ENCODE measurements around the gene PMEPA1.

Gene PMEPA1, protein sequence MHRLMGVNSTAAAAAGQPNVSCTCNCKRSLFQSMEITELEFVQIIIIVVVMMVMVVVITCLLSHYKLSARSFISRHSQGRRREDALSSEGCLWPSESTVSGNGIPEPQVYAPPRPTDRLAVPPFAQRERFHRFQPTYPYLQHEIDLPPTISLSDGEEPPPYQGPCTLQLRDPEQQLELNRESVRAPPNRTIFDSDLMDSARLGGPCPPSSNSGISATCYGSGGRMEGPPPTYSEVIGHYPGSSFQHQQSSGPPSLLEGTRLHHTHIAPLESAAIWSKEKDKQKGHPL

GRCh38 chr20:57709823-57710799, at the start of gene PMEPA1:
PMEPA1 (minus strand) TSS chr20:57710015; CDS start chr20:57709582, 433 bp downstream.
- DNase-seq (ENCODE audit: low read depth in 2 of 2), result peak; percentile 85 to 88

- no peak for DNase-seq (ENCODE audit: low read depth in 2 of 2)
Observed at GRCh38 chr20:57757767-57758166, 48.0 kb upstream of the PMEPA1 start.

DNA sequence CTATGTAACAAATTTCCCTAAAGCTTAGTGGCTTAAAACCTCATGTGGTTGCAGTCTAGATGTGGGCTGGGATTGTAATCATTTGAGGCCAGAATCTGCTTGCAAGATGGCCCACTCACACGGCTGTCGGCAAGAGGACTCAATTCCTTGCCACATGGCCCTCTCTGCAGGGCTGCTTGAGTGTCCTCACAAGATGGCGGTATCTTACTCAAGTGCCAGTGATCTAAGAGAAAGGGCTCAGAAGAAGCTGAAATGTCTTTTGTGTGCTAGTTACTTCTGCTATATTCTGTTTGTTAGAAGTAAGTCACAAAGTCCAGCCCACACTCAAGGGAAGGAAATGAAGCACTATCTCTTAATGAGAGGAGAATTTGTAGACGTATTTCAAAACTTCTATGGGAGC, 47.1 kb upstream of the PMEPA1 start:
- DNase-seq (ENCODE audit: low read depth in 2 of 2), result no peak

DNA sequence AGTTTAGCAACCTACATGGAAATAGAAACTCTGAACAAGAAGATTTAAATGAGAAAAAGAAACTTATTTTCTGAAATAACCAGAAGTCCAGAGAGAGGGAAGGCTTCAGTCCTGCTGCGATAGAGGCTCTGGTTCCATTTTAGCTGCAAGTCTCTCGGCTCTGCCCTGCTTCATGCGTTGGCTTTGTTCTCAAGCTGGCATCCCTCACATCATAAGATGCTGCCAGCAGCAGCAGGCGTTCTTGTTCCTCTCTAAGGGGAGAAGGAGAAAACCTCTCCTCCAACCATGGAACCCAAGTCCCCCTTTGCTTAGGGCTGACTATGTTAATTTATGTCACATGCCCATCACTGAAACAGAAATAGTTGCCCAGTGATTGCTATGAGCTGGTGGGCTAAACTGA, 46.4 kb upstream of the PMEPA1 start:
- no peak for DNase-seq (ENCODE audit: low read depth in 2 of 2)

DNA sequence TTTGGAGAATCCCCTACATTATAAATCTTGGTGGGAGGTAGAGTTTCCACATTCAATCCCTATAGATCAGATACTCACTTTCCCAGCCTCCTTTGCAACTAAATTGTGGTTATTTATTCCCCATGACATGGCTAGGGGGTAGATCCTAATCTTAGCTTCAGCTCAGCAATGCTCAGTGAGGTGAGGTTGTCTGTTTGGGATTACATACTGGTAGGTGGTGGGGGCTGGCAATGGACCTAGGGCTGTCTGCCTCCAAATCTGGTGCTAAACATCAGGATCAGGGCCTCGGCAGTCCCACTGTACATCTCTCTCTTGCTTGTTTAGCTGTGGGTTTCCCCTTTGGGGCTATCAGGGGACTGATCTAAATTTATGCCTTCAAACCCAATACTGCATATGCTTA, 45.8 kb upstream of the PMEPA1 start:
- no peak for DNase-seq (ENCODE audit: low read depth in 2 of 2)

- no peak for DNase-seq (ENCODE audit: low read depth in 2 of 2)
Observed at GRCh38 chr20:57754190-57754589, 44.4 kb upstream of the PMEPA1 start.

- no peak for DNase-seq (ENCODE audit: low read depth in 2 of 2)
Observed at GRCh38 chr20:57753332-57754164, 43.7 kb upstream of the PMEPA1 start.

- DNase-seq (ENCODE audit: low read depth in 2 of 2), result no peak
Observed at GRCh38 chr20:57751411-57751810, 41.6 kb upstream of the PMEPA1 start.

DNA sequence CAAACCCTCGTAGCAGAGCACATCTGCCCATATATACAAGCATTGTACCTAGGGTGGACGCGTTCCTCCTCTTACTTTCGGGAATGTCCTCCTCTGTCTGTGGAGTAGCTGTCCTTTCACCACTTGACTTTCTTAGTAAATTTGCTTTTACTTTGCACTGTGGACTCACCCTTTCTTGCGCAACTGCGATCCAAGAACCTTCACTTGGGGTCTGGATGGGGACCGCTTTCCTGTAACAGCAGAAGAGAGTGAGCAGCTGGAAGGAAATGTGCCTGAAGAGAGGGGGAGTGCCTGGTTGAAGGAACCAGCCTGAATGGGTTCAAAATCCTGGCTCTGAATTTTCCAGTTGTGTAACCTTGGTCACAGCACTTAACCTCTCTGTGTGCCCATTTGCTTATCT, 40.1 kb upstream of the PMEPA1 start:
- DNase-seq (ENCODE audit: low read depth in 2 of 2), result no peak

DNA sequence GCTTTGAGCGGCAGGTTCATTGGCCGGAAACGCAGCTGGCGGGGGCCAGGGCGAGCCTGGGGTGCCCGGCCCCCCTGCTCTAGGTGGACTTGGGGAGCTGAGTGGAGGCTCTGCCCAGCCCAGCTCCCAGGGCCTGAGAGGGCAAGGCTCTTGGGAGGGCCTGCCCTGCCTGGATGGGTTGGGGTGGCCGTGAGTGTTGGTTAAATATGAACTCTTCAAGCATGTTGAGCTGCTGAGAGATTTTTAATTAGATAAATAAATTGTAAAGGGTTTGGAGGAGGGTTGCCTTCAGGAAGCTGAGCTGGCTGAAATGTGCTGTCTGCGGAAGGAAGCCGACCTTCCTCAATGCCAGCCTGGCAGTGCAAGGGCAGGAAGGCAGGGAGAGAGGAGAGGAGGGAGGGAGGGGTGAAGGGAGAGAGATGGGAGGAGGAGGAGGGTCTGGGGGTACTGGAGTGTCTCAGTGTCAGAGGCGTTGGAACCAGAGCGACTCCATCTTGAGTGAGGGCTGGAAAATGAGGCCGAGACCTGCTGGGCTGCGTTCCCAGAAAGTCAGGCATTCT, 39.4 kb upstream of the PMEPA1 start:
- no peak for DNase-seq (ENCODE audit: low read depth in 2 of 2)

GRCh38 chr20:57748601-57749130, 38.9 kb upstream of the PMEPA1 start:
- DNase-seq (ENCODE audit: low read depth in 2 of 2), result peak; percentile 24 to 34

DNA sequence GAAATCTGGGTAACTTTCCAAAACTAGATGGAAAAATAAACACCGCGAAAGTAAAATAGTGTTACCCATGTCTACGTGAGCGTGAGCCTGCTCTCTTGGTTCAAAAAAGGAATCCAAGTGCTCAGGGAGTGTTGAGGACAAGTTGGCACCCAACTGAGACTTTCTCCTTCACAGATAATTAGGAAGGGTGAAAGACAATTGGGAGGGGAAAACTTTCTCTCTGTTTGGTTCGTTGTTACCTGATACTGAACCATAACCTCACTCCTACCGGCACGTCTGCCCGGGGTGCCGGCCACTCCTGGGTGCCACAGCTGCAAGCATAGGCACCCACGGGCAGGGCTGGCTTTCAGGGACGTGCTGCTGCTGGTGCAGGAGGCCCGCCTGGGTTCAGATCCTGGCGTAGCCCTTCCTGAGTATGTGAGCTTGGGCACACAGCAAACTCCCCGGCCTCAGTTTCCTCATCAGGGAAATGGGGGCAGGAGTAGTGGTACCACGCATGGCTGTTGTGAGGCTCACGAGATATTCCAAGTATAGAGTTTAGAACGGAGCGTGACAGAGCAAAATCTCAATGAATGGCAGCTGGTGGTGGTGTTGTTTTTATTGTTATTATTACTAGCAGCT, 38.2 kb upstream of the PMEPA1 start:
- no peak for DNase-seq (ENCODE audit: low read depth in 2 of 2)

DNA sequence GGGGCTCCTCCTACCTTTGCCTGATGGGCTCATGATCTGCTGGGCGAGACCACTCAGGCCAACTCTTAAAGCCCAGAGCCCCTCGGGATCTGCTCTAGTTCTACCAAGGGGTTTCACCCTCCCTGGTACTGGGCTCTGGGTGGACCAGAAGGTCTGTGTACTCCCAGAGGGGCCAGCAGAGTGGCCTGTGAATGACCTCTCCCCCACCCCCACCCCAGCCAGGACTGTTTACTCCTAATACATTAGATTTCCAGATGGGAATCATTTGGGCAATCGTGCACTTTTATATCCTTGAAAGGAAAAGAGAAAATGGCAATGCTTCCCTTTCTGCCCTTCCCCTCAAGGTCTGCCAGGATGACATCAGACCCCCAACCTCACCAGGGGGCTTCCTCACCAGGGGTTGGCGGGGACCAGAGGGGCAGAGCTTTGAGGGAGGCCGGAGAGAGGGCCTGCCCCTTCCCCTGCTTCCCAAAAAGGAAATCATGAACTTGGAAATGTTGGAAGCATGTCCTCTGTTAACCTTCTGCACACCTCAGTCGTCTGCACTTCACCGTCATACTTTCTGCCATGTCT, 37.1 kb upstream of the PMEPA1 start:
- no peak for DNase-seq (ENCODE audit: low read depth in 2 of 2)

- no peak for DNase-seq (ENCODE audit: low read depth in 2 of 2)
Observed at GRCh38 chr20:57746201-57746600, 36.4 kb upstream of the PMEPA1 start.

DNA sequence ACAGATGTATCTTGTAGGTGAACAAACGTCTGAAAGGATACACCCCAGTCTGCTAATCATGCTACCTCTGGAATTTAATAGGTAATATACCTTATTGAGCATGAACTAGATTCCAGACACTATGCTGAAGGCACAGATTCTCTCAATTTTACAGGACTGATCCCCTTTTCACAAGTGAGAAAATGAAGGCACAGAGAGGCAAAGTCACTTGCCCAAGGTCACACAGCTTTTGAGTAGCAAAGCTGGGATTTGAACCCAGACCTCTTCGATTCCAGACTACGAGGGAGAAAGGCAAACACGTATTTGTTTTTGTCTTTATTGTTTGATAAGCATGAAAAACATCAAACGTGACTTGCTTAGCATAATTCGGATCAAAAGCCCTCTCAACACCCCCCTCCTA, 34.4 kb upstream of the PMEPA1 start:
- DNase-seq (ENCODE audit: low read depth in 2 of 2), result no peak

DNA sequence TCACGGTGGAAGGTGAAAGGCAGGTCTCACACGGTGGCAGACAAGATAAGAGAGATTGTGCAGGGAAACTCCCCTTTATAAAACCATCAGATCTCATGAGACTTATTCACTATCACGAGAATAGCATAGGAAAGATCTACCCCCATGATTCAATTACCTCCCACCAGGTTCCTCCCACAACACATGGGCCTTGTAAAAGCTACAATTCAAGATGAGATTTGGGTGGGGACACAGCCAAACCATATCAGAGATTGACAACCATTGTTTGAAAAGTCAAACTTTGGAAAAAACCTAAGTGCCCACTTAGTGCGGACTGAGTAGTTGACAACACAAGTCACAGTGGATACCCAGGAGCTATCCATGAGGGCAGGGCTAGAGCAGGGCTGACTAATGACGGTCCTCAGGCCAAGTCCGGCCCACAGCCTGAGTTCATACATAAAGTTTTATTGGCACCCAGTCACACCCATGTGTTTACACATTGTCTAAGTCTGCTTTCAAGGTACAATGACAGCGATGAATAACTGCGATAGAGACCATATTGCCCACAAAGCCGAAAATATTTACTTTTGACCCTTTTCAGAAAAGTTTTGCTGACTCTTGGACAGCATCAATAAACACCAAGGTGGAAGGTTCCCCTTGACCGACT, 33.8 kb upstream of the PMEPA1 start:
- DNase-seq (ENCODE audit: low read depth in 2 of 2), result no peak

DNA sequence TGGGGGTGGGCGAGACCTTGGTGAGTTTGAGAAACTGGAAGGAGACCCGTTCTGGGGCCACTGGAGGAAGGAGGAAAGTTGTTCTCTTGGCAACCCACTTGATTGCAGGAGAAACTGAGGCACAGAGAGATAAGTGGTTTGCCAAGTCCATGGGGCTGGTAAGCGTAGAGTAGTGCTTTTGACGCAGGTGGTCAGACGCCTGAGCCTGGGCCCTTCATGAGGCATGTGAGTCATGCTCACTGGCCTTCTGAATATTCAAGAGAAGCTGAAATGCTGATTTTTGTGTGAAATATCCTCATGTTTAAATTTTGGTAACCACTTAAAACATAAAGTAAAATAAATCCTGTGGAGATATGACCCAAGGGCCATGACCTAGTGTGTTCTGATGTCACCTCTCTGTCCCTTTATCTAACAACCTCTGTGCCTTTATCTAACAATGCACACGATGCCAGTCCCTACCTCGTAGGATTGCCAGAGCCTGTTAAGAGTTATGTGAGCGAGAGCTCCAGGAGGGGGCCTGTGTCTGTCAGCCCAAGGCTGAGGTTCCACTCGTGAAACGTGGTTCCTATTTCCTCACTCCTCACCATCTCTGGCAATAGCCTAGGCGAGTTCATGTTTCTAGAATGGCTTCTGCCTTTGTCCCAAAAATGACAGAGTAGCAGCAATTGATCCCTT, 32.8 kb upstream of the PMEPA1 start:
- no peak for DNase-seq (ENCODE audit: low read depth in 2 of 2)

GRCh38 chr20:57738484-57738883, 28.7 kb upstream of the PMEPA1 start:
- DNase-seq (ENCODE audit: low read depth in 2 of 2), result no peak

DNA sequence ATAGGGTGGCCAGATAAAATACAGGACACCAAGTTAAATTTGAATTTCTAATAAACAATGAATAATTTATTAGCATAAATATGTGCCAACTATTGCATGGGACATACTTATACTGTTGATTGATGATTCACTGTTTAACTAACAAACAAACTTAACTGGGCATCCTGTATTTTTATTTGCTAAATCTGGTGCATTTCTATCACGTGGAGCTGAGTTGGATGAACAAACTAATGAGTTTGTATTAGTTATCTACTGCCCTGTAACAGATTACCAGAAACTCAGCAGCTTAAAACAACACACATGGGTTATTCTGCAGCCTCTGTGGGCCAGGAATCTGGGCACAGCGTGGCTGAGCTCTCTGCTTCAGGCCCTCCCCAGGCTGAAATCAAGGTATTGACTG, 28.2 kb upstream of the PMEPA1 start:
- DNase-seq (ENCODE audit: low read depth in 2 of 2), result no peak

- no peak for DNase-seq (ENCODE audit: low read depth in 2 of 2)
Observed at GRCh38 chr20:57737349-57737748, 27.5 kb upstream of the PMEPA1 start.
